Measurements from ENCODE around the gene SLC15A3.

The SLC15A3 gene

GRCh38 chr11:60952742-60953170 lies 780 bp upstream of the SLC15A3 start:
- Histone ChIP-seq H3K9ac (ENCODE audit: low read length) (no peak overlapping the region), H3K4me3 (ENCODE audit: low read length) (peak overlapping the region; percentile 72), H3K36me3 (ENCODE audit: control insufficient read depth, insufficient read depth, low read length) (no peaks in the 10 kb centered on the region), H3K27ac (ENCODE audit: low read depth, low read length) (peak overlapping the region; percentile 70), H3K4me1 (ENCODE audit: control insufficient read depth, insufficient read depth, low read length) (no peaks in the 10 kb centered on the region), H3K27me3 (ENCODE audit: control insufficient read depth, insufficient read depth, low read length) (no peaks in the 10 kb centered on the region)

GRCh38 chr11:60951606-60951903 lies 421 bp downstream of the SLC15A3 start:
- H3K9ac ChIP-seq (ENCODE audit: low read length) = no peak overlapping the region

GRCh38 chr11:60950933-60951605 lies 907 bp downstream of the SLC15A3 start:
- H3K36me3 ChIP-seq (ENCODE audit: control insufficient read depth, insufficient read depth, low read length) = no peaks in the 10 kb centered on the region
- H3K27ac ChIP-seq (ENCODE audit: low read depth, low read length) = peak overlapping the region; percentile 22
- H3K27me3 ChIP-seq (ENCODE audit: control insufficient read depth, insufficient read depth, low read length) = no peaks in the 10 kb centered on the region
- no peaks in the 10 kb centered on the region for H3K4me1 ChIP-seq (ENCODE audit: control insufficient read depth, insufficient read depth, low read length)
- no peak overlapping the region for H3K9ac ChIP-seq (ENCODE audit: low read length)
- peak overlapping the region; percentile 72 for H3K4me3 ChIP-seq (ENCODE audit: low read length)

More at GRCh38 chr11:60951606-60951903, 421 bp downstream of the SLC15A3 start:
- Histone ChIP-seq H3K4me1 (ENCODE audit: control insufficient read depth, insufficient read depth, low read length) (no peaks in the 10 kb centered on the region), H3K4me3 (ENCODE audit: low read length) (peak overlapping the region; percentile 72), H3K27me3 (ENCODE audit: control insufficient read depth, insufficient read depth, low read length) (no peaks in the 10 kb centered on the region), H3K36me3 (ENCODE audit: control insufficient read depth, insufficient read depth, low read length) (no peaks in the 10 kb centered on the region), H3K27ac (ENCODE audit: low read depth, low read length) (peak overlapping the region; percentile 70)

GRCh38 chr11:60950024-60950423 lies 2.0 kb downstream of the SLC15A3 start:
- H3K4me1 ChIP-seq (ENCODE audit: control insufficient read depth, insufficient read depth, low read length) = no peaks in the 10 kb centered on the region
- H3K27me3 ChIP-seq (ENCODE audit: control insufficient read depth, insufficient read depth, low read length) = no peaks in the 10 kb centered on the region
- H3K27ac ChIP-seq (ENCODE audit: low read depth, low read length) = no peak overlapping the region
- H3K36me3 ChIP-seq (ENCODE audit: control insufficient read depth, insufficient read depth, low read length) = no peaks in the 10 kb centered on the region
- no peak overlapping the region for H3K9ac ChIP-seq (ENCODE audit: low read length)
- H3K4me3 ChIP-seq (ENCODE audit: low read length) = peak overlapping the region; percentile 72

- no peaks in the 10 kb centered on the region for H3K36me3 ChIP-seq (ENCODE audit: control insufficient read depth, insufficient read depth, low read length)
- H3K27me3 ChIP-seq (ENCODE audit: control insufficient read depth, insufficient read depth, low read length) = no peaks in the 10 kb centered on the region
- H3K9ac ChIP-seq (ENCODE audit: low read length) = no peak overlapping the region
- H3K4me1 ChIP-seq (ENCODE audit: control insufficient read depth, insufficient read depth, low read length) = no peaks in the 10 kb centered on the region
- no peak overlapping the region for H3K27ac ChIP-seq (ENCODE audit: low read depth, low read length)
- H3K4me3 ChIP-seq (ENCODE audit: low read length) = no peak overlapping the region
These were observed 3.7 kb downstream of the SLC15A3 start for GRCh38 chr11:60948250-60948649.

- Histone ChIP-seq H3K9ac (ENCODE audit: low read length) (no peak overlapping the region), H3K4me3 (ENCODE audit: low read length) (no peak overlapping the region), H3K36me3 (ENCODE audit: control insufficient read depth, insufficient read depth, low read length) (no peaks in the 10 kb centered on the region), H3K27me3 (ENCODE audit: control insufficient read depth, insufficient read depth, low read length) (no peaks in the 10 kb centered on the region), H3K4me1 (ENCODE audit: control insufficient read depth, insufficient read depth, low read length) (no peaks in the 10 kb centered on the region), H3K27ac (ENCODE audit: low read depth, low read length) (no peak overlapping the region)
These were observed 4.3 kb downstream of the SLC15A3 start for GRCh38 chr11:60947700-60948099.

- Histone ChIP-seq H3K36me3 (ENCODE audit: control insufficient read depth, insufficient read depth, low read length) (no peaks in the 10 kb centered on the region), H3K4me1 (ENCODE audit: control insufficient read depth, insufficient read depth, low read length) (no peaks in the 10 kb centered on the region), H3K27ac (ENCODE audit: low read depth, low read length) (no peak overlapping the region), H3K27me3 (ENCODE audit: control insufficient read depth, insufficient read depth, low read length) (no peaks in the 10 kb centered on the region), H3K9ac (ENCODE audit: low read length) (no peak overlapping the region), H3K4me3 (ENCODE audit: low read length) (no peak overlapping the region)
These were observed 5.2 kb downstream of the SLC15A3 start for GRCh38 chr11:60946601-60947264.

GRCh38 chr11:60945295-60945667 lies 6.7 kb downstream of the SLC15A3 start:
- Histone ChIP-seq H3K4me1 (ENCODE audit: control insufficient read depth, insufficient read depth, low read length) (no peaks in the 10 kb centered on the region), H3K27me3 (ENCODE audit: control insufficient read depth, insufficient read depth, low read length) (no peaks in the 10 kb centered on the region), H3K9ac (ENCODE audit: low read length) (no peak overlapping the region), H3K27ac (ENCODE audit: low read depth, low read length) (no peak overlapping the region), H3K36me3 (ENCODE audit: control insufficient read depth, insufficient read depth, low read length) (peaks cover 3% of the 10 kb centered on the region), H3K4me3 (ENCODE audit: low read length) (no peak overlapping the region)

- Histone ChIP-seq H3K4me1 (ENCODE audit: control insufficient read depth, insufficient read depth, low read length) (no peaks in the 10 kb centered on the region), H3K9ac (ENCODE audit: low read length) (no peak overlapping the region), H3K27ac (ENCODE audit: low read depth, low read length) (no peak overlapping the region), H3K36me3 (ENCODE audit: control insufficient read depth, insufficient read depth, low read length) (peaks cover 6% of the 10 kb centered on the region), H3K27me3 (ENCODE audit: control insufficient read depth, insufficient read depth, low read length) (no peaks in the 10 kb centered on the region), H3K4me3 (ENCODE audit: low read length) (no peak overlapping the region)
These were observed 7.3 kb downstream of the SLC15A3 start for GRCh38 chr11:60944490-60945294.

- Histone ChIP-seq H3K36me3 (ENCODE audit: control insufficient read depth, insufficient read depth, low read length) (peaks cover 10% of the 10 kb centered on the region), H3K4me3 (ENCODE audit: low read length) (no peak overlapping the region), H3K27ac (ENCODE audit: low read depth, low read length) (no peak overlapping the region), H3K9ac (ENCODE audit: low read length) (no peak overlapping the region), H3K4me1 (ENCODE audit: control insufficient read depth, insufficient read depth, low read length) (no peaks in the 10 kb centered on the region), H3K27me3 (ENCODE audit: control insufficient read depth, insufficient read depth, low read length) (no peaks in the 10 kb centered on the region)
These were observed 8.9 kb downstream of the SLC15A3 start for GRCh38 chr11:60942970-60943565.

GRCh38 chr11:60942219-60942618 lies 9.8 kb downstream of the SLC15A3 start:
- H3K36me3 ChIP-seq (ENCODE audit: control insufficient read depth, insufficient read depth, low read length) = peaks cover 10% of the 10 kb centered on the region
- H3K27me3 ChIP-seq (ENCODE audit: control insufficient read depth, insufficient read depth, low read length) = no peaks in the 10 kb centered on the region
- H3K4me1 ChIP-seq (ENCODE audit: control insufficient read depth, insufficient read depth, low read length) = no peaks in the 10 kb centered on the region
- no peak overlapping the region for H3K9ac ChIP-seq (ENCODE audit: low read length)
- H3K4me3 ChIP-seq (ENCODE audit: low read length) = no peak overlapping the region
- H3K27ac ChIP-seq (ENCODE audit: low read depth, low read length) = no peak overlapping the region

- Histone ChIP-seq H3K4me3 (ENCODE audit: low read length) (no peak overlapping the region), H3K27ac (ENCODE audit: low read depth, low read length) (no peak overlapping the region), H3K4me1 (ENCODE audit: control insufficient read depth, insufficient read depth, low read length) (no peaks in the 10 kb centered on the region), H3K9ac (ENCODE audit: low read length) (no peak overlapping the region), H3K36me3 (ENCODE audit: control insufficient read depth, insufficient read depth, low read length) (peaks cover 10% of the 10 kb centered on the region), H3K27me3 (ENCODE audit: control insufficient read depth, insufficient read depth, low read length) (no peaks in the 10 kb centered on the region)
These were observed 10.4 kb downstream of the SLC15A3 start for GRCh38 chr11:60941371-60942119.
